Measurements from ENCODE around the gene IPO4. TPM values are rescaled to one million over a fixed set of nuclear protein-coding genes. Genes with fewer than 3 reads are reported as not detected.
A peak's percentile ranks its signal among the peaks of the same experiment; 100 is the strongest.

The IPO4 gene
- total and polyA plus RNA-seq, 4 donors: 13.6 to 32.9 (median 23.0) TPM

DNA sequence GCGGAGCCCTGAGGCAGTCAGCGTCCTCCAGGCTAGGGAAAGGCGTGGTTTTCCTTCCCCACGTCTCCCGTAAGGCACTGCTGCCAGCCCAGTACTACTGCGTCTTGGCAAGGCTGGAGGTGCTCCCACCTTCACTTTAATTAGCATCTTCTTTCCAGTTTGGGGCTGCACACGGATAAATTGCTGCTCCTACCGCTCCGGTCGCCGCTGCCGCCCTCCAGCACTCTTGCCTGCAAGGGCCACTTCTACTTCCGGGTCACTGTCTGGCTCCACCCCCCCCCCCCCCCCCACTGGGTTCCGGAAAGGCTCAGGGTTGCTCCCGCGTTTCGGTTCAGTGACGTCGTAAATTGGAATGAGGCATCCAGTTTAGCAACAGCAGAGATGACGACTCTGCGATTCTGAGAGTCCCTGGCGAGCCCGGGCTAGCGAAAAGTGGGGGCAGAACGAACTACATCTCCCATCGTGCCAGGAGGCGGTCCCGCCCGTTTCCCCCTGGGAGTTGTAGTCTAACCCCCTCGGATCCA is 43.6 kb upstream of the IPO4 start, which contains the start of gene NEDD8:
Gene NEDD8, minus strand, starts transcription at position 247 of the 524 bp plus-strand sequence. Its CDS starts 100 bp downstream, at position 147.
- H3K9me3 ChIP-seq (ENCODE audit: control insufficient read depth in 4 of 4, low read length in 3 of 4): no peaks in the 10 kb centered on the region
- TF ChIP-seq GABPA (IDR thresholded peaks at IDR 0.05 in 1 of 2, conservative IDR thresholded peaks at IDR 0.05 in 1 of 2) (peak; percentile 73 to 93), RXRA (IDR thresholded peaks at IDR 0.05) (peak in 1 of 2 donors; percentile 45), HNF4A (conservative IDR thresholded peaks at IDR 0.05) (peak in 1 of 2 donors; percentile 5), MAX (IDR thresholded peaks at IDR 0.05) (no peak), SP1 (IDR thresholded peaks at IDR 0.05) (peak; percentile 59), HNF4G (IDR thresholded peaks at IDR 0.05) (no peak)
- TF ChIP-seq, protein P1, sequence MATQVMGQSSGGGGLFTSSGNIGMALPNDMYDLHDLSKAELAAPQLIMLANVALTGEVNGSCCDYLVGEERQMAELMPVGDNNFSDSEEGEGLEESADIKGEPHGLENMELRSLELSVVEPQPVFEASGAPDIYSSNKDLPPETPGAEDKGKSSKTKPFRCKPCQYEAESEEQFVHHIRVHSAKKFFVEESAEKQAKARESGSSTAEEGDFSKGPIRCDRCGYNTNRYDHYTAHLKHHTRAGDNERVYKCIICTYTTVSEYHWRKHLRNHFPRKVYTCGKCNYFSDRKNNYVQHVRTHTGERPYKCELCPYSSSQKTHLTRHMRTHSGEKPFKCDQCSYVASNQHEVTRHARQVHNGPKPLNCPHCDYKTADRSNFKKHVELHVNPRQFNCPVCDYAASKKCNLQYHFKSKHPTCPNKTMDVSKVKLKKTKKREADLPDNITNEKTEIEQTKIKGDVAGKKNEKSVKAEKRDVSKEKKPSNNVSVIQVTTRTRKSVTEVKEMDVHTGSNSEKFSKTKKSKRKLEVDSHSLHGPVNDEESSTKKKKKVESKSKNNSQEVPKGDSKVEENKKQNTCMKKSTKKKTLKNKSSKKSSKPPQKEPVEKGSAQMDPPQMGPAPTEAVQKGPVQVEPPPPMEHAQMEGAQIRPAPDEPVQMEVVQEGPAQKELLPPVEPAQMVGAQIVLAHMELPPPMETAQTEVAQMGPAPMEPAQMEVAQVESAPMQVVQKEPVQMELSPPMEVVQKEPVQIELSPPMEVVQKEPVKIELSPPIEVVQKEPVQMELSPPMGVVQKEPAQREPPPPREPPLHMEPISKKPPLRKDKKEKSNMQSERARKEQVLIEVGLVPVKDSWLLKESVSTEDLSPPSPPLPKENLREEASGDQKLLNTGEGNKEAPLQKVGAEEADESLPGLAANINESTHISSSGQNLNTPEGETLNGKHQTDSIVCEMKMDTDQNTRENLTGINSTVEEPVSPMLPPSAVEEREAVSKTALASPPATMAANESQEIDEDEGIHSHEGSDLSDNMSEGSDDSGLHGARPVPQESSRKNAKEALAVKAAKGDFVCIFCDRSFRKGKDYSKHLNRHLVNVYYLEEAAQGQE (IDR thresholded peaks at IDR 0.05): no peak
- H3K27ac ChIP-seq (ENCODE audit: low read depth in 1 of 2, low read length in 2 of 2): peak within 1 kb of the TSS; percentile 80 to 81
- DNase-seq (ENCODE audit: low spot score): peak; percentile 90
- H3K9ac ChIP-seq (ENCODE audit: low read depth in 1 of 2, low read length in 2 of 2): peak within 1 kb of the TSS; percentile 83 to 85
- WGBS: under 1% methylated on average over 30 of the region's 30 CpGs
- peaks cover 5 to 38% (median 27%) of the 10 kb centered on the region in 4 donors for H3K4me1 ChIP-seq (ENCODE audit: control insufficient read depth in 4 of 4, insufficient read depth in 4 of 4, low read length in 3 of 4)
- H3K36me3 ChIP-seq (ENCODE audit: control insufficient read depth in 4 of 4, insufficient read depth in 3 of 4, low read depth in 1 of 4, low read length in 3 of 4): peaks cover 4 to 20% (median 14%) of the 10 kb centered on the region in 4 donors
- H3K27me3 ChIP-seq (ENCODE audit: control insufficient read depth in 4 of 4, insufficient read depth in 4 of 4, low read length in 3 of 4): no peaks in the 10 kb centered on the region
- H3K4me3 ChIP-seq (ENCODE audit: low read depth in 1 of 3, low read length in 3 of 3): peak within 1 kb of the TSS; percentile 76 to 96 (median 85)

- no peaks in the 10 kb centered on the region for H3K27me3 ChIP-seq (ENCODE audit: control insufficient read depth in 4 of 4, insufficient read depth in 4 of 4, low read length in 3 of 4)
- WGBS: 11% methylated on average over 23 of the region's 23 CpGs
- DNase-seq (ENCODE audit: low spot score): no peak
- H3K4me1 ChIP-seq (ENCODE audit: control insufficient read depth in 4 of 4, insufficient read depth in 4 of 4, low read length in 3 of 4): peaks cover 5 to 38% (median 27%) of the 10 kb centered on the region in 4 donors
- TF ChIP-seq FOXA2 (IDR thresholded peaks at IDR 0.05) (no peak), JUND (IDR thresholded peaks at IDR 0.05) (no peak), MAX (IDR thresholded peaks at IDR 0.05) (no peak), NR2F2 (IDR thresholded peaks at IDR 0.05) (no peak), HNF4G (IDR thresholded peaks at IDR 0.05) (no peak), CTCF (IDR thresholded peaks at IDR 0.05; ENCODE audit: low read depth, low read length, missing input control) (no peak), FOXA1 (IDR thresholded peaks at IDR 0.05) (no peak), RXRA (IDR thresholded peaks at IDR 0.05) (no peak), GABPA (IDR thresholded peaks at IDR 0.05 in 1 of 2, conservative IDR thresholded peaks at IDR 0.05 in 1 of 2) (no peak), YY1 (IDR thresholded peaks at IDR 0.05) (no peak), SP1 (IDR thresholded peaks at IDR 0.05) (no peak), EGR1 (IDR thresholded peaks at IDR 0.05; ENCODE audit: low read depth in 2 of 2) (no peak), TAF1 (conservative IDR thresholded peaks at IDR 0.05) (no peak), RAD21 (IDR thresholded peaks at IDR 0.05) (no peak)
- TF ChIP-seq, protein P2, sequence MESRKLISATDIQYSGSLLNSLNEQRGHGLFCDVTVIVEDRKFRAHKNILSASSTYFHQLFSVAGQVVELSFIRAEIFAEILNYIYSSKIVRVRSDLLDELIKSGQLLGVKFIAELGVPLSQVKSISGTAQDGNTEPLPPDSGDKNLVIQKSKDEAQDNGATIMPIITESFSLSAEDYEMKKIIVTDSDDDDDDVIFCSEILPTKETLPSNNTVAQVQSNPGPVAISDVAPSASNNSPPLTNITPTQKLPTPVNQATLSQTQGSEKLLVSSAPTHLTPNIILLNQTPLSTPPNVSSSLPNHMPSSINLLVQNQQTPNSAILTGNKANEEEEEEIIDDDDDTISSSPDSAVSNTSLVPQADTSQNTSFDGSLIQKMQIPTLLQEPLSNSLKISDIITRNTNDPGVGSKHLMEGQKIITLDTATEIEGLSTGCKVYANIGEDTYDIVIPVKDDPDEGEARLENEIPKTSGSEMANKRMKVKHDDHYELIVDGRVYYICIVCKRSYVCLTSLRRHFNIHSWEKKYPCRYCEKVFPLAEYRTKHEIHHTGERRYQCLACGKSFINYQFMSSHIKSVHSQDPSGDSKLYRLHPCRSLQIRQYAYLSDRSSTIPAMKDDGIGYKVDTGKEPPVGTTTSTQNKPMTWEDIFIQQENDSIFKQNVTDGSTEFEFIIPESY (IDR thresholded peaks at IDR 0.05): no peak
- TF ChIP-seq, protein P3, sequence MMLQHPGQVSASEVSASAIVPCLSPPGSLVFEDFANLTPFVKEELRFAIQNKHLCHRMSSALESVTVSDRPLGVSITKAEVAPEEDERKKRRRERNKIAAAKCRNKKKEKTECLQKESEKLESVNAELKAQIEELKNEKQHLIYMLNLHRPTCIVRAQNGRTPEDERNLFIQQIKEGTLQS (IDR thresholded peaks at IDR 0.05): no peak
- TF ChIP-seq, protein P1 (IDR thresholded peaks at IDR 0.05): no peak
- peaks cover 4 to 14% (median 9%) of the 10 kb centered on the region in 4 donors for H3K36me3 ChIP-seq (ENCODE audit: control insufficient read depth in 4 of 4, insufficient read depth in 3 of 4, low read depth in 1 of 4, low read length in 3 of 4)
- peak overlapping the region; percentile 76 to 96 (median 85) for H3K4me3 ChIP-seq (ENCODE audit: low read depth in 1 of 3, low read length in 3 of 3)
- peak overlapping the region; percentile 80 to 81 for H3K27ac ChIP-seq (ENCODE audit: low read depth in 1 of 2, low read length in 2 of 2)
- peak overlapping the region; percentile 83 to 85 for H3K9ac ChIP-seq (ENCODE audit: low read depth in 1 of 2, low read length in 2 of 2)
- no peaks in the 10 kb centered on the region for H3K9me3 ChIP-seq (ENCODE audit: control insufficient read depth in 4 of 4, low read length in 3 of 4)
These were observed 42.9 kb upstream of the IPO4 start for GRCh38 chr14:24231263-24232120.

Data from liver (tissue), 9 donors.